Suprapubic skin (tissue), 4 donors: ENCODE results near the gene TMEM62.

Experiments used
- CTCF ChIP-seq, 2 donors: fragments of 200-600 bp in 1 of 2; fragments of 450-650 bp in 1 of 2; sonication (generic) in 1 of 2; IDR thresholded peaks; one replicate each; pipeline ENCODE4 v1.5.1; 2016 to 2019; ENCODE audit warnings: antibody characterized with exemption in 2 of 2, mild to moderate bottlenecking in 1 of 2, moderate library complexity in 1 of 2
- EP300 ChIP-seq: sonication (generic); formaldehyde crosslinking; IDR thresholded peaks from one replicate; pipeline ENCODE4 v1.6.1; 2017; ENCODE audit warnings: antibody characterized with exemption
- POLR2A ChIP-seq, 2 donors: fragments of 450-650 bp; IDR thresholded peaks; one replicate each; pipeline ENCODE4 v1.6.1; 2017; ENCODE audit warnings: antibody characterized with exemption in 2 of 2, mild to moderate bottlenecking in 2 of 2, moderate library complexity in 2 of 2
- POLR2AphosphoS5 ChIP-seq, 3 donors: sonication (generic); formaldehyde crosslinking; IDR thresholded peaks; one replicate each; pipeline ENCODE4 v1.6.1; 2017; ENCODE audit warnings: antibody characterized with exemption in 3 of 3

- TF ChIP-seq POLR2A (IDR thresholded peaks at IDR 0.05) (no peak), CTCF (IDR thresholded peaks at IDR 0.05) (no peak), POLR2AphosphoS5 (IDR thresholded peaks at IDR 0.05) (no peak), EP300 (no peak)
Observed at GRCh38 chr15:43199945-43200488, 66.6 kb downstream of the TMEM62 start.
